ENCODE results near the gene TNFSF13. TPM values are rescaled to one million over a fixed set of nuclear protein-coding genes. Genes with fewer than 3 reads are reported as not detected.

Gene TNFSF13
- total and polyA plus RNA-seq, 2 of the 8 experiments (the other 6 are each of a cell fraction or from before 2014, with no cell fraction given): 2.1 to 2.6 TPM

GRCh38 chr17:7512105-7512504 is 46.4 kb upstream of the TNFSF13 start (continued):
- TF ChIP-seq CTCF (IDR thresholded peaks at IDR 0.05; ENCODE audit: control extremely low read depth in 1 of 3, insufficient read depth in 1 of 3, low read depth in 1 of 3, low read length in 3 of 3) (no peak), SUZ12 (IDR thresholded peaks at IDR 0.05; ENCODE audit: low read length) (no peak), TBP (IDR thresholded peaks at IDR 0.05; ENCODE audit: low read depth, low read length) (no peak), TAF7 (optimal IDR thresholded peaks at IDR 0.05; ENCODE audit: borderline replicate concordance, low read depth, low read length) (no peak), CEBPB (IDR thresholded peaks at IDR 0.05; ENCODE audit: low read depth, low read length) (no peak), JUN (IDR thresholded peaks at IDR 0.05; ENCODE audit: low read depth, low read length) (no peak)

Measured in H1 (cell line).